WTC11 (cell line): Measurements from ENCODE around the gene ZNF438.

Source experiments
- CREB1 ChIP-seq: sonication (generic); formaldehyde crosslinking; IDR thresholded peaks from 2 replicates; pipeline ENCODE4 v1.8.0; 2023; ENCODE audit warnings: mild to moderate bottlenecking, missing genetic modification reagents
- CREM ChIP-seq: sonication (generic); formaldehyde crosslinking; IDR thresholded peaks from 2 replicates; pipeline ENCODE4 v1.8.1; 2022; ENCODE audit warnings: mild to moderate bottlenecking, missing genetic modification reagents, moderate library complexity
- ETV6 ChIP-seq: sonication (generic); formaldehyde crosslinking; IDR thresholded peaks from 2 replicates; pipeline ENCODE4 v1.8.1; 2022; ENCODE audit warnings: mild to moderate bottlenecking, missing genetic modification reagents
- IRF2 ChIP-seq: sonication (generic); formaldehyde crosslinking; IDR thresholded peaks from 2 replicates; pipeline ENCODE4 v1.8.0; 2022; ENCODE audit warnings: low read depth, missing genetic modification reagents, borderline replicate concordance
- KAT7 ChIP-seq: sonication (generic); formaldehyde crosslinking; IDR thresholded peaks from 2 replicates; pipeline ENCODE4 v1.8.1; 2023; ENCODE audit warnings: missing genetic modification reagents, mild to moderate bottlenecking, borderline replicate concordance
- NFYB ChIP-seq: sonication (generic); formaldehyde crosslinking; conservative IDR thresholded peaks from 2 replicates; pipeline ENCODE4 v1.8.0; 2022; ENCODE audit warnings: low read depth, missing genetic modification reagents
- NR2C2 ChIP-seq: sonication (generic); formaldehyde crosslinking; IDR thresholded peaks from 2 replicates; pipeline ENCODE4 v1.8.0; 2022; ENCODE audit warnings: mild to moderate bottlenecking, missing genetic modification reagents
- TF ChIP-seq, protein P1 (sequence below): fragments of 200-600 bp; IDR thresholded peaks from 2 replicates; pipeline ENCODE4 v1.8.0; 2022; ENCODE audit warnings: antibody characterized with exemption
- TF ChIP-seq, protein P2 (sequence below): sonication (generic); formaldehyde crosslinking; conservative IDR thresholded peaks from 2 replicates; pipeline ENCODE4 v1.8.1; 2022; ENCODE audit warnings: mild to moderate bottlenecking, missing genetic modification reagents
- TF ChIP-seq, protein P3 (sequence below): sonication (generic); formaldehyde crosslinking; IDR thresholded peaks from 2 replicates; pipeline ENCODE4 v1.8.1; 2023; ENCODE audit warnings: mild to moderate bottlenecking, missing genetic modification reagents
- TF ChIP-seq, protein P4 (sequence below): sonication (generic); formaldehyde crosslinking; IDR thresholded peaks from 2 replicates; pipeline ENCODE4 v1.8.1; 2023; ENCODE audit warnings: mild to moderate bottlenecking, missing genetic modification reagents
- TF ChIP-seq, protein P5 (sequence below): sonication (generic); formaldehyde crosslinking; IDR thresholded peaks from 2 replicates; pipeline ENCODE4 v1.8.1; 2023; ENCODE audit warnings: mild to moderate bottlenecking, missing genetic modification reagents, moderate library complexity
- TF ChIP-seq, protein P6 (sequence below): sonication (generic); formaldehyde crosslinking; IDR thresholded peaks from 2 replicates; pipeline ENCODE4 v1.8.1; 2022; ENCODE audit warnings: mild to moderate bottlenecking, moderate library complexity, missing genetic modification reagents
- TF ChIP-seq, protein P7 (sequence below): sonication (generic); formaldehyde crosslinking; IDR thresholded peaks from 2 replicates; pipeline ENCODE4 v1.8.0; 2022; ENCODE audit warnings: missing genetic modification reagents

DNA sequence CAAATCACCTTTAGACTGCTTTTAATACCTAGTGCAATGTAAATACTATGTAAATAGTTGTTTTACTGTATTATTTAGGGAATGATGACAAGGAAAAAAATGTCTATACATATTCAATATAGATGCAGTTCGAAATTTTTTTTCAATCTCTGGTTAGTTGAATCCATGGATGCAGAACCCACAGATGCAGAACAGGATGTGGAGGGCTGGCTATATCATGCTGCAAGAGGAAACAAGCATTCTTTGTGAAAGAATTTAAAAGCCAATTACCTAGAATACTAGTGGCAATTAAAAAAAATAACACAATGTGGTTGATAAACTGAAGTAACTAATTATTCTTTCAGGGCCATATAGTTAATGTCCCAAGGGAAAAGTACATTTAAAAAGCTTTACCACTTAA, 170.4 kb downstream of the ZNF438 start:
- TF ChIP-seq, protein P1, sequence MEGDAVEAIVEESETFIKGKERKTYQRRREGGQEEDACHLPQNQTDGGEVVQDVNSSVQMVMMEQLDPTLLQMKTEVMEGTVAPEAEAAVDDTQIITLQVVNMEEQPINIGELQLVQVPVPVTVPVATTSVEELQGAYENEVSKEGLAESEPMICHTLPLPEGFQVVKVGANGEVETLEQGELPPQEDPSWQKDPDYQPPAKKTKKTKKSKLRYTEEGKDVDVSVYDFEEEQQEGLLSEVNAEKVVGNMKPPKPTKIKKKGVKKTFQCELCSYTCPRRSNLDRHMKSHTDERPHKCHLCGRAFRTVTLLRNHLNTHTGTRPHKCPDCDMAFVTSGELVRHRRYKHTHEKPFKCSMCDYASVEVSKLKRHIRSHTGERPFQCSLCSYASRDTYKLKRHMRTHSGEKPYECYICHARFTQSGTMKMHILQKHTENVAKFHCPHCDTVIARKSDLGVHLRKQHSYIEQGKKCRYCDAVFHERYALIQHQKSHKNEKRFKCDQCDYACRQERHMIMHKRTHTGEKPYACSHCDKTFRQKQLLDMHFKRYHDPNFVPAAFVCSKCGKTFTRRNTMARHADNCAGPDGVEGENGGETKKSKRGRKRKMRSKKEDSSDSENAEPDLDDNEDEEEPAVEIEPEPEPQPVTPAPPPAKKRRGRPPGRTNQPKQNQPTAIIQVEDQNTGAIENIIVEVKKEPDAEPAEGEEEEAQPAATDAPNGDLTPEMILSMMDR: no peak
- TF ChIP-seq, protein P2, sequence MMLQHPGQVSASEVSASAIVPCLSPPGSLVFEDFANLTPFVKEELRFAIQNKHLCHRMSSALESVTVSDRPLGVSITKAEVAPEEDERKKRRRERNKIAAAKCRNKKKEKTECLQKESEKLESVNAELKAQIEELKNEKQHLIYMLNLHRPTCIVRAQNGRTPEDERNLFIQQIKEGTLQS: no peak
- TF ChIP-seq, protein P3, sequence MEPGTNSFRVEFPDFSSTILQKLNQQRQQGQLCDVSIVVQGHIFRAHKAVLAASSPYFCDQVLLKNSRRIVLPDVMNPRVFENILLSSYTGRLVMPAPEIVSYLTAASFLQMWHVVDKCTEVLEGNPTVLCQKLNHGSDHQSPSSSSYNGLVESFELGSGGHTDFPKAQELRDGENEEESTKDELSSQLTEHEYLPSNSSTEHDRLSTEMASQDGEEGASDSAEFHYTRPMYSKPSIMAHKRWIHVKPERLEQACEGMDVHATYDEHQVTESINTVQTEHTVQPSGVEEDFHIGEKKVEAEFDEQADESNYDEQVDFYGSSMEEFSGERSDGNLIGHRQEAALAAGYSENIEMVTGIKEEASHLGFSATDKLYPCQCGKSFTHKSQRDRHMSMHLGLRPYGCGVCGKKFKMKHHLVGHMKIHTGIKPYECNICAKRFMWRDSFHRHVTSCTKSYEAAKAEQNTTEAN (CRISPR knock-in tag): no peak
- no peak for TF ChIP-seq NR2C2 (CRISPR knock-in tag)
- TF ChIP-seq ETV6 (CRISPR knock-in tag): no peak
- no peak for TF ChIP-seq NFYB
- TF ChIP-seq, protein P4, sequence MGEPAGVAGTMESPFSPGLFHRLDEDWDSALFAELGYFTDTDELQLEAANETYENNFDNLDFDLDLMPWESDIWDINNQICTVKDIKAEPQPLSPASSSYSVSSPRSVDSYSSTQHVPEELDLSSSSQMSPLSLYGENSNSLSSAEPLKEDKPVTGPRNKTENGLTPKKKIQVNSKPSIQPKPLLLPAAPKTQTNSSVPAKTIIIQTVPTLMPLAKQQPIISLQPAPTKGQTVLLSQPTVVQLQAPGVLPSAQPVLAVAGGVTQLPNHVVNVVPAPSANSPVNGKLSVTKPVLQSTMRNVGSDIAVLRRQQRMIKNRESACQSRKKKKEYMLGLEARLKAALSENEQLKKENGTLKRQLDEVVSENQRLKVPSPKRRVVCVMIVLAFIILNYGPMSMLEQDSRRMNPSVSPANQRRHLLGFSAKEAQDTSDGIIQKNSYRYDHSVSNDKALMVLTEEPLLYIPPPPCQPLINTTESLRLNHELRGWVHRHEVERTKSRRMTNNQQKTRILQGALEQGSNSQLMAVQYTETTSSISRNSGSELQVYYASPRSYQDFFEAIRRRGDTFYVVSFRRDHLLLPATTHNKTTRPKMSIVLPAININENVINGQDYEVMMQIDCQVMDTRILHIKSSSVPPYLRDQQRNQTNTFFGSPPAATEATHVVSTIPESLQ (CRISPR knock-in tag): no peak
- no peak for TF ChIP-seq KAT7
- TF ChIP-seq, protein P5, sequence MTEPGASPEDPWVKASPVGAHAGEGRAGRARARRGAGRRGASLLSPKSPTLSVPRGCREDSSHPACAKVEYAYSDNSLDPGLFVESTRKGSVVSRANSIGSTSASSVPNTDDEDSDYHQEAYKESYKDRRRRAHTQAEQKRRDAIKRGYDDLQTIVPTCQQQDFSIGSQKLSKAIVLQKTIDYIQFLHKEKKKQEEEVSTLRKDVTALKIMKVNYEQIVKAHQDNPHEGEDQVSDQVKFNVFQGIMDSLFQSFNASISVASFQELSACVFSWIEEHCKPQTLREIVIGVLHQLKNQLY (CRISPR knock-in tag): no peak
- TF ChIP-seq CREB1: no peak
- TF ChIP-seq IRF2 (CRISPR knock-in tag): no peak
- no peak for TF ChIP-seq CREM (CRISPR knock-in tag)
- TF ChIP-seq, protein P6, sequence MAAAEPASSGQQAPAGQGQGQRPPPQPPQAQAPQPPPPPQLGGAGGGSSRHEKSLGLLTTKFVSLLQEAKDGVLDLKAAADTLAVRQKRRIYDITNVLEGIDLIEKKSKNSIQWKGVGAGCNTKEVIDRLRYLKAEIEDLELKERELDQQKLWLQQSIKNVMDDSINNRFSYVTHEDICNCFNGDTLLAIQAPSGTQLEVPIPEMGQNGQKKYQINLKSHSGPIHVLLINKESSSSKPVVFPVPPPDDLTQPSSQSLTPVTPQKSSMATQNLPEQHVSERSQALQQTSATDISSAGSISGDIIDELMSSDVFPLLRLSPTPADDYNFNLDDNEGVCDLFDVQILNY: no peak
- TF ChIP-seq, protein P7, sequence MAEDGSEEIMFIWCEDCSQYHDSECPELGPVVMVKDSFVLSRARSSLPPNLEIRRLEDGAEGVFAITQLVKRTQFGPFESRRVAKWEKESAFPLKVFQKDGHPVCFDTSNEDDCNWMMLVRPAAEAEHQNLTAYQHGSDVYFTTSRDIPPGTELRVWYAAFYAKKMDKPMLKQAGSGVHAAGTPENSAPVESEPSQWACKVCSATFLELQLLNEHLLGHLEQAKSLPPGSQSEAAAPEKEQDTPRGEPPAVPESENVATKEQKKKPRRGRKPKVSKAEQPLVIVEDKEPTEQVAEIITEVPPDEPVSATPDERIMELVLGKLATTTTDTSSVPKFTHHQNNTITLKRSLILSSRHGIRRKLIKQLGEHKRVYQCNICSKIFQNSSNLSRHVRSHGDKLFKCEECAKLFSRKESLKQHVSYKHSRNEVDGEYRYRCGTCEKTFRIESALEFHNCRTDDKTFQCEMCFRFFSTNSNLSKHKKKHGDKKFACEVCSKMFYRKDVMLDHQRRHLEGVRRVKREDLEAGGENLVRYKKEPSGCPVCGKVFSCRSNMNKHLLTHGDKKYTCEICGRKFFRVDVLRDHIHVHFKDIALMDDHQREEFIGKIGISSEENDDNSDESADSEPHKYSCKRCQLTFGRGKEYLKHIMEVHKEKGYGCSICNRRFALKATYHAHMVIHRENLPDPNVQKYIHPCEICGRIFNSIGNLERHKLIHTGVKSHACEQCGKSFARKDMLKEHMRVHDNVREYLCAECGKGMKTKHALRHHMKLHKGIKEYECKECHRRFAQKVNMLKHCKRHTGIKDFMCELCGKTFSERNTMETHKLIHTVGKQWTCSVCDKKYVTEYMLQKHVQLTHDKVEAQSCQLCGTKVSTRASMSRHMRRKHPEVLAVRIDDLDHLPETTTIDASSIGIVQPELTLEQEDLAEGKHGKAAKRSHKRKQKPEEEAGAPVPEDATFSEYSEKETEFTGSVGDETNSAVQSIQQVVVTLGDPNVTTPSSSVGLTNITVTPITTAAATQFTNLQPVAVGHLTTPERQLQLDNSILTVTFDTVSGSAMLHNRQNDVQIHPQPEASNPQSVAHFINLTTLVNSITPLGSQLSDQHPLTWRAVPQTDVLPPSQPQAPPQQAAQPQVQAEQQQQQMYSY (CRISPR knock-in tag): no peak
